ENCODE data around the gene HSD11B2.

Gene HSD11B2

GRCh38 chr16:67454852-67455251 lies 23.9 kb downstream of the HSD11B2 start:
- no peak for DNase-seq

GRCh38 chr16:67456391-67457081 lies 25.6 kb downstream of the HSD11B2 start:
- DNase-seq = no peak

GRCh38 chr16:67457611-67458010 lies 26.7 kb downstream of the HSD11B2 start:
- DNase-seq = no peak

GRCh38 chr16:67458121-67458641 lies 27.3 kb downstream of the HSD11B2 start:
- no peak for DNase-seq

GRCh38 chr16:67459066-67459860 lies 28.3 kb downstream of the HSD11B2 start:
- no peak for DNase-seq

GRCh38 chr16:67459861-67460150 lies 28.9 kb downstream of the HSD11B2 start:
- no peak for DNase-seq

GRCh38 chr16:67460168-67460567 lies 29.2 kb downstream of the HSD11B2 start:
- no peak for DNase-seq

GRCh38 chr16:67460961-67461360 lies 30.0 kb downstream of the HSD11B2 start:
- DNase-seq = no peak

- DNase-seq = no peak
Measured at GRCh38 chr16:67461600-67462278, 30.8 kb downstream of the HSD11B2 start.

- DNase-seq = no peak
Measured at GRCh38 chr16:67462279-67462655, 31.3 kb downstream of the HSD11B2 start.

- no peak for DNase-seq
Measured at GRCh38 chr16:67463059-67463458, 32.1 kb downstream of the HSD11B2 start.

GRCh38 chr16:67463691-67464090 lies 32.8 kb downstream of the HSD11B2 start:
- DNase-seq = no peak

- no peak for DNase-seq
Measured at GRCh38 chr16:67464565-67464964, 33.6 kb downstream of the HSD11B2 start.

- no peak for DNase-seq
Measured at GRCh38 chr16:67466581-67466980, 35.7 kb downstream of the HSD11B2 start.

GRCh38 chr16:67468731-67469130 lies 37.8 kb downstream of the HSD11B2 start:
- DNase-seq = no peak

GRCh38 chr16:67470359-67470758 lies 39.4 kb downstream of the HSD11B2 start:
- no peak for DNase-seq

GRCh38 chr16:67471758-67472384 lies 41.0 kb downstream of the HSD11B2 start:
- no peak for DNase-seq

GRCh38 chr16:67474551-67475455 lies 43.9 kb downstream of the HSD11B2 start:
- no peak for DNase-seq

GRCh38 chr16:67477960-67478554 lies 47.1 kb downstream of the HSD11B2 start:
- no peak for DNase-seq

- DNase-seq = peak; percentile 99
Measured at GRCh38 chr16:67480833-67481560, 50.1 kb downstream of the HSD11B2 start, which contains the start of gene ATP6V0D1. Gene ATP6V0D1 (minus strand): TSS chr16:67481157. CDS start chr16:67481086, 71 bp downstream.

Measured in activated CD8-positive, alpha-beta memory T cell treated with anti-CD3 and anti-CD28 coated beads, Interleukin-2, amount 50 U/mL, for 4 hours (primary cell).